ENCODE results near the gene CISH. TPM values are rescaled to one million over a fixed set of nuclear protein-coding genes. Genes with fewer than 3 reads are reported as not detected.

CISH gene
- 13.2 TPM for total RNA-seq
- long read RNA-seq, transcript CISH-201 (3 exons, 2,043 nt) = major isoform, 6 of 9 reads
- long read RNA-seq, partial matches to known transcripts = 3 of 9 reads
- long read RNA-seq, other reads (novel, unspliced or antisense) = 0 of 9 reads

- intact Hi-C loops (cut with DNase I) = loop anchor here (1.0 to 5.0 kb wide), 3 partner anchors 39 to 264 kb away; partner anchors contain the start of gene ZMYND10
- DNase-seq (ENCODE audit: missing footprints) = peak; percentile 98
- peak; percentile 87 for ATAC-seq
These were observed at the start of gene CISH for GRCh38 chr3:50611464-50612233. TSS of gene CISH (minus strand) at chr3:50611774. CDS start at chr3:50611650, 124 bp downstream.

GRCh38 chr3:50660386-50660785, 48.8 kb upstream of the CISH start:
- ATAC-seq (no peak), DNase-seq (ENCODE audit: missing footprints) (no peak)
- intact Hi-C loops (cut with DNase I) = no loop called here

GRCh38 chr3:50658831-50659230, 47.3 kb upstream of the CISH start:
- no peak for DNase-seq (ENCODE audit: missing footprints)
- no peak for ATAC-seq
- intact Hi-C loops (cut with DNase I) = no loop called here

- intact Hi-C loops (cut with DNase I) = no loop called here
- no peak for DNase-seq (ENCODE audit: missing footprints)
- ATAC-seq = no peak
These were observed 46.8 kb upstream of the CISH start for GRCh38 chr3:50658416-50658815.

- ATAC-seq (no peak), DNase-seq (ENCODE audit: missing footprints) (no peak)
- intact Hi-C loops (cut with DNase I) = no loop called here
These were observed 46.2 kb upstream of the CISH start for GRCh38 chr3:50657816-50658215.

- no peak for ATAC-seq
- no peak for DNase-seq (ENCODE audit: missing footprints)
- intact Hi-C loops (cut with DNase I) = no loop called here
These were observed 45.8 kb upstream of the CISH start for GRCh38 chr3:50657407-50657806.

GRCh38 chr3:50656417-50657195, 45.0 kb upstream of the CISH start:
- DNase-seq (ENCODE audit: missing footprints) (no peak), ATAC-seq (no peak)
- intact Hi-C loops (cut with DNase I) = no loop called here

GRCh38 chr3:50655009-50655830, 43.6 kb upstream of the CISH start:
- no peak for DNase-seq (ENCODE audit: missing footprints)
- intact Hi-C loops (cut with DNase I) = no loop called here
- ATAC-seq = no peak

GRCh38 chr3:50653937-50654595, 42.5 kb upstream of the CISH start:
- ATAC-seq = no peak
- DNase-seq (ENCODE audit: missing footprints) = no peak
- intact Hi-C loops (cut with DNase I) = loop anchor here (5.0 kb wide), 1 partner anchor 82 kb away; no protein-coding TSS in a partner anchor

GRCh38 chr3:50652709-50653108, 41.1 kb upstream of the CISH start:
- intact Hi-C loops (cut with DNase I) = loop anchor here (1.0 to 5.0 kb wide), 2 partner anchors 36 to 80 kb away; no protein-coding TSS in a partner anchor
- ATAC-seq (peak; percentile 38), DNase-seq (ENCODE audit: missing footprints) (no peak)

- intact Hi-C loops (cut with DNase I) = loop anchor here (1.0 to 5.0 kb wide), 2 partner anchors 36 to 80 kb away; no protein-coding TSS in a partner anchor
- DNase-seq (ENCODE audit: missing footprints) = no peak
- no peak for ATAC-seq
These were observed 40.5 kb upstream of the CISH start for GRCh38 chr3:50651920-50652529.

GRCh38 chr3:50651445-50651844, 39.9 kb upstream of the CISH start:
- intact Hi-C loops (cut with DNase I) = loop anchor here (5.0 kb wide), 1 partner anchor 79 kb away; no protein-coding TSS in a partner anchor
- no peak for DNase-seq (ENCODE audit: missing footprints)
- ATAC-seq = no peak

GRCh38 chr3:50650018-50650417, 38.4 kb upstream of the CISH start:
- intact Hi-C loops (cut with DNase I) = loop anchor here (5.0 kb wide), 1 partner anchor 78 kb away; no protein-coding TSS in a partner anchor

GRCh38 chr3:50649451-50649931, 37.9 kb upstream of the CISH start:
- intact Hi-C loops (cut with DNase I) = loop anchor here (1.0 kb wide), 2 partner anchors 24 to 30 kb away; no protein-coding TSS in a partner anchor
- ATAC-seq = peak; percentile 87
- DNase-seq (ENCODE audit: missing footprints) = peak; percentile 86

More at GRCh38 chr3:50650018-50650417, 38.4 kb upstream of the CISH start:
- ATAC-seq = no peak
- DNase-seq (ENCODE audit: missing footprints) = no peak

- intact Hi-C loops (cut with DNase I) = loop anchor here (1.0 kb wide), 2 partner anchors 24 to 30 kb away; no protein-coding TSS in a partner anchor
- ATAC-seq (peak; percentile 56), DNase-seq (ENCODE audit: missing footprints) (no peak)
These were observed 37.4 kb upstream of the CISH start for GRCh38 chr3:50648944-50649343.

- ATAC-seq = no peak
These were observed 36.7 kb upstream of the CISH start for GRCh38 chr3:50648313-50648712.

GRCh38 chr3:50645378-50645777, 33.8 kb upstream of the CISH start:
- intact Hi-C loops (cut with DNase I) = no loop called here
- ATAC-seq (no peak), DNase-seq (ENCODE audit: missing footprints) (no peak)

More at GRCh38 chr3:50648313-50648712, 36.7 kb upstream of the CISH start:
- intact Hi-C loops (cut with DNase I) = no loop called here
- no peak for DNase-seq (ENCODE audit: missing footprints)

All from Right ventricle myocardium inferior (tissue), 1 donor.